ENCODE results near the gene CASP7.

- TF ChIP-seq CTCF (IDR thresholded peaks at IDR 0.05; ENCODE audit: insufficient read depth, low read length, poor library complexity, severe bottlenecking) (no peak), EZH2phosphoT487 (conservative IDR thresholded peaks at IDR 0.05; ENCODE audit: low read length) (no peak)
Observed at GRCh38 chr10:113765910-113766309, 86.2 kb downstream of the CASP7 start.

Measured in SU-DHL-6 (cell line).